ENCODE results near the gene NXNL1. TPM values are rescaled to one million over a fixed set of nuclear protein-coding genes. Genes with fewer than 3 reads are reported as not detected.

Gene NXNL1, protein sequence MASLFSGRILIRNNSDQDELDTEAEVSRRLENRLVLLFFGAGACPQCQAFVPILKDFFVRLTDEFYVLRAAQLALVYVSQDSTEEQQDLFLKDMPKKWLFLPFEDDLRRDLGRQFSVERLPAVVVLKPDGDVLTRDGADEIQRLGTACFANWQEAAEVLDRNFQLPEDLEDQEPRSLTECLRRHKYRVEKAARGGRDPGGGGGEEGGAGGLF
- total RNA-seq: not detected in 2 replicates

DNA sequence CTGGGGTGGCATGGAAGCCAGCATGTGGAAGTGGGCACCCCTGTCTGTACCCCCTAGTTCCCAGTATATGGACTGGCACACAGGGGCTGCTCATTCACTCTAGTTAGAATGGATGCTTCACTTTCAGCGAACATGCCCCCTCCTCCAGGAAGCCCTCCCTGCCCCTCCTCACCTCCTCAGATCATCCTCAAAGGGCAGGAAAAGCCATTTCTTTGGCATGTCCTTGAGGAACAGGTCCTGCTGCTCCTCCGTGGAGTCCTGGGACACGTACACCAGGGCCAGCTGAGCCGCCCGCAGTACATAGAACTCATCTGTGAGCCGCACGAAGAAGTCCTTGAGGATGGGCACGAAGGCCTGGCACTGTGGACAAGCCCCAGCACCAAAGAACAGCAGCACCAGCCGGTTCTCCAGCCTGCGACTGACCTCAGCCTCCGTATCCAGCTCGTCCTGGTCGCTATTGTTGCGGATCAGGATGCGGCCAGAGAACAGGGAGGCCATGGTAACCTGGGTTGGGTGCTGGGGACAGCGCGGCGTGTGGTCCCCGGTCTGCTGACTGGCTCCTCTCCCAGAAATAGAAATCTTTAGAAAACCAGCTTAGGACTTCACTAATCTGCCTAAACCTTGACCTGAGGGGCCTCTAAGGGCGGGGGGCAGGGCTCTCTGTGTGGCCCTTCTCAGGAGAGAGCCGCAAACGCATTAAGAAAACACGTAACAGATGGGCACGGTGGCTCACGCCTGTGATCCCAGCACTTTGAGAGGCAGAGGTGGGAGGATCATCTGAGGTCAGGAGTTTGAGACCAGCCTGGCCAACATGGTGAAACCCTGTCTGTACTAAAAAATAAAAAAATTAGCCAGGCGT is at the start of gene NXNL1:
Gene NXNL1 (minus strand): TSS at position 555 of the 859 bp plus-strand sequence. CDS start 57 bp downstream, at position 498.

GRCh38 chr19:17470068-17470841 is 9.5 kb upstream of the NXNL1 start, which contains the start of gene SLC27A1:
Gene SLC27A1 (plus strand): TSS chr19:17470524. CDS start chr19:17470541, 17 bp downstream.

GRCh38 chr19:17448131-17448967 is 12.4 kb downstream of the NXNL1 start, which contains the start of gene TMEM221:
Gene TMEM221 (minus strand): TSS chr19:17448668. CDS start chr19:17448462, 206 bp downstream.

GRCh38 chr19:17419621-17420474 is 40.9 kb downstream of the NXNL1 start, which contains the start of gene MVB12A:
Gene MVB12A (plus strand): TSS chr19:17420047. CDS start chr19:17420136, 89 bp downstream.

Other genes starting within 250 kb of the NXNL1 start
- 18.6 and 27.1 TPM in 2 replicates for gene USE1, start 245.6 kb downstream of the NXNL1 start, total RNA-seq
- gene OCEL1, start 234.7 kb downstream of the NXNL1 start, total RNA-seq: 6.7 and 19.1 TPM in 2 replicates
- gene NR2F6, start 215.0 kb downstream of the NXNL1 start, total RNA-seq: 90.0 and 128 TPM in 2 replicates
- not detected in 2 replicates for gene USHBP1, start 196.2 kb downstream of the NXNL1 start, total RNA-seq
- gene BABAM1, start 193.5 kb downstream of the NXNL1 start, total RNA-seq: 119 and 151 TPM in 2 replicates
- gene ANKLE1, start 179.0 kb downstream of the NXNL1 start, total RNA-seq: 0.76 and 2.4 TPM in 2 replicates
- gene ABHD8, start 157.5 kb downstream of the NXNL1 start, total RNA-seq: 14.8 and 26.2 TPM in 2 replicates
- 101 and 116 TPM in 2 replicates for gene MRPL34, start 155.1 kb downstream of the NXNL1 start, total RNA-seq
- 21.2 and 45.5 TPM in 2 replicates for gene DDA1, start 151.4 kb downstream of the NXNL1 start, total RNA-seq
- 4.1 and 15.8 TPM in 2 replicates for gene ANO8, start 126.1 kb downstream of the NXNL1 start, total RNA-seq
- 16.9 and 18.5 TPM in 2 replicates for gene GTPBP3, start 123.4 kb downstream of the NXNL1 start, total RNA-seq
- 1.6 and 2.0 TPM in 2 replicates for gene PLVAP, start 83.6 kb downstream of the NXNL1 start, total RNA-seq
- 0.13 TPM in 1 of 2 replicates, not detected in the other for gene CCDC194, start 66.7 kb downstream of the NXNL1 start, total RNA-seq
- 12.2 and 95.2 TPM in 2 replicates for gene BST2, start 55.3 kb downstream of the NXNL1 start, total RNA-seq
- gene MVB12A, start 40.9 kb downstream of the NXNL1 start, total RNA-seq: 116 and 131 TPM in 2 replicates
- 0.13 TPM in 1 of 2 replicates, not detected in the other for gene TMEM221, start 12.3 kb downstream of the NXNL1 start, total RNA-seq
- gene SLC27A1, start 9.6 kb upstream of the NXNL1 start, total RNA-seq: 5.9 and 21.2 TPM in 2 replicates
- 127 and 186 TPM in 2 replicates for gene PGLS, start 50.7 kb upstream of the NXNL1 start, total RNA-seq
- 138 and 180 TPM in 2 replicates for gene COLGALT1, start 94.7 kb upstream of the NXNL1 start, total RNA-seq
- 0.16 and 0.25 TPM in 2 replicates for gene UNC13A, start 227.4 kb upstream of the NXNL1 start, total RNA-seq

Data from mesangial cell (primary cell).